ENCODE data around the gene KATNB1. TPM values are rescaled to one million over a fixed set of nuclear protein-coding genes. Genes with fewer than 3 reads are reported as not detected.

The KATNB1 gene
- total and polyA plus RNA-seq, 2 of the 8 experiments (the other 6 are each of a cell fraction or from before 2014, with no cell fraction given), result 50.2 to 60.4 TPM

GRCh38 chr16:57757326-57757786 lies 21.8 kb downstream of the KATNB1 start:
- H2BK20ac ChIP-seq (ENCODE audit: low read length), result no peak overlapping the region
- H2BK5ac ChIP-seq (ENCODE audit: low read depth, low read length), result 0 out of 2 replicates have a peak overlapping the region, but pooled peaks have one; percentile 60
- no peak overlapping the region for H2AK5ac ChIP-seq (ENCODE audit: low read depth, low read length)
- no peaks in the 10 kb centered on the region; a peak in 1 of 7 replicates for H3K27me3 ChIP-seq (replicated peaks in 1 of 4; ENCODE audit: control insufficient read depth in 3 of 4, extremely low read depth in 1 of 4, insufficient read depth in 3 of 4, low read length in 3 of 4)
- H4K91ac ChIP-seq (replicated peaks; ENCODE audit: insufficient read length, low read length), result no peak overlapping the region
- H4K8ac ChIP-seq (ENCODE audit: extremely low read depth, insufficient read depth, low read length), result no peak overlapping the region
- no peak overlapping the region for H3K27ac ChIP-seq (ENCODE audit: low read depth, low read length)
- no peak overlapping the region for H3K23ac ChIP-seq (ENCODE audit: insufficient read length)
- H3K56ac ChIP-seq (replicated peaks; ENCODE audit: insufficient read length, low read depth, low read length), result no peak overlapping the region
- WGBS, 2 experiments (ENCODE audit: extremely low coverage in 1 of 2, insufficient coverage in 1 of 2, insufficient read length in 1 of 2, insufficient replicate concordance in 2 of 2, low coverage in 1 of 2, low lambda C conversion rate in 2 of 2, missing lambda C conversion rate in 1 of 2), result 67% methylated on average over 10 of the region's 11 CpGs; no CpG with 5 or more reads in 1 of the 2 experiments
- H3K9me3 ChIP-seq (ENCODE audit: insufficient read depth in 2 of 2, low read depth in 1 of 2, low read length in 1 of 2), result no peaks in the 10 kb centered on the region
- H2BK120ac ChIP-seq (replicated peaks; ENCODE audit: low read depth, low read length), result no peak overlapping the region
- POLR2A ChIA-PET (ENCODE audit: partially characterized antibody), result interaction anchor here (2.5 kb wide), 1 partner anchor 22 kb away, joined by 9 read pairs; the partner anchor contains the start of gene KATNB1
- peaks cover 0 to 12% (median 7%) of the 10 kb centered on the region in 4 experiments; a peak in 4 of 7 replicates for H3K4me1 ChIP-seq (replicated peaks in 1 of 4; ENCODE audit: control insufficient read depth in 3 of 4, insufficient read depth in 4 of 4, low read length in 3 of 4)
- H3K4ac ChIP-seq (replicated peaks; ENCODE audit: insufficient read length, low read depth, low read length), result no peak overlapping the region
- H2AFZ ChIP-seq (ENCODE audit: low read length), result no peak overlapping the region
- H4K5ac ChIP-seq (ENCODE audit: insufficient read length, low read depth, low read length), result peak overlapping the region; percentile 21
- H4K20me1 ChIP-seq (replicated peaks in 1 of 2; ENCODE audit: control insufficient read depth in 1 of 2, insufficient read depth in 2 of 2, low read length in 2 of 2), result peaks cover 4 to 7% of the 10 kb centered on the region in 2 experiments
- H3K4me3 ChIP-seq (ENCODE audit: extremely low read depth in 1 of 4, insufficient read depth in 2 of 4, low read depth in 3 of 4, low read length in 4 of 4), result no peak overlapping the region
- no peaks in the 10 kb centered on the region for H3K79me1 ChIP-seq (ENCODE audit: low read depth, low read length)
- no peaks in the 10 kb centered on the region for H3K79me2 ChIP-seq (ENCODE audit: control insufficient read depth in 1 of 2, insufficient read depth in 2 of 2, low read length in 2 of 2)
- DNase-seq (ENCODE audit: low read depth in 1 of 2, low spot score in 2 of 2), result peak in 1 of 2 experiments; percentile 99
- CTCF ChIA-PET (ENCODE audit: partially characterized antibody), result interaction anchor here (0.8 to 4.4 kb wide), 29 partner anchors 9 to 354 kb away, joined by 3 to 24 read pairs (median 4); partner anchors contain the start of genes ADGRG3 and KATNB1
- no peak overlapping the region for H3K14ac ChIP-seq (ENCODE audit: insufficient read length)
- H2BK12ac ChIP-seq (ENCODE audit: low read depth, low read length), result no peak overlapping the region
- H2BK15ac ChIP-seq (ENCODE audit: low read length), result no peak overlapping the region
- peaks cover 0 to 12% (median 4%) of the 10 kb centered on the region in 4 experiments; a peak in 5 of 8 replicates for H3K36me3 ChIP-seq (ENCODE audit: control insufficient read depth in 2 of 4, insufficient read depth in 4 of 4, low read length in 3 of 4)
- H3K4me2 ChIP-seq (ENCODE audit: insufficient read depth in 1 of 2, low read depth in 2 of 2, low read length in 2 of 2), result no peak overlapping the region
- FAIRE-seq, result no peak
- H3K23me2 ChIP-seq (ENCODE audit: low read depth, low read length), result no peaks in the 10 kb centered on the region
- no peak overlapping the region for H3K9ac ChIP-seq (replicated peaks in 1 of 4; ENCODE audit: extremely low read depth in 1 of 4, low read depth in 3 of 4, low read length in 3 of 4)
- H3K18ac ChIP-seq (ENCODE audit: extremely low read depth, low read length), result no peak overlapping the region
- TF ChIP-seq HDAC2 (IDR thresholded peaks at IDR 0.05; ENCODE audit: borderline replicate concordance in 1 of 2, low read depth in 2 of 2, low read length in 2 of 2), result no peak
- no peak for TF ChIP-seq KDM4A (IDR thresholded peaks at IDR 0.05; ENCODE audit: low read depth, low read length, severe bottlenecking)
- no peak for TF ChIP-seq NRF1 (IDR thresholded peaks at IDR 0.05; ENCODE audit: low read depth, low read length)
- no peak for TF ChIP-seq JUN (IDR thresholded peaks at IDR 0.05; ENCODE audit: low read depth, low read length)

Data from H1 (cell line).